AG04450 (cell line): Measurements from ENCODE around the gene TAF4B. TPM values are rescaled to one million over a fixed set of nuclear protein-coding genes. Genes with fewer than 3 reads are reported as not detected.

Experiments used
- CTCF ChIA-PET: fragments of 300-600, 350-600 bp; formaldehyde crosslinking; extraction: SDS; loops from one replicate; lab custom pipeline; 2022; ENCODE audit warnings: antibody characterized with exemption, inconsistent platforms; lab: Charles Lee
- POLR2A ChIA-PET: fragments of 350-600 bp; formaldehyde crosslinking; extraction: SDS; loops from one replicate; lab custom pipeline; 2021; ENCODE audit warnings: antibody characterized with exemption, inconsistent platforms; lab: Yijun Ruan, JAX
- DNase-seq: peaks from one replicate; pipeline ENCODE4 v3.0.0-alpha.2; 2011; ENCODE audit warnings: low read depth, low spot score
- H3K27ac ChIP-seq: one replicate; pipeline ENCODE4 v1.5.1; 2012; ENCODE audit warnings: low read depth, low read length, control low read depth
- H3K27me3 ChIP-seq: one replicate; pipeline ENCODE4 v1.6.0; 2012; ENCODE audit warnings: low read length; ENCODE audit not compliant: control insufficient read depth, insufficient read depth
- H3K4me3 ChIP-seq: 2 replicates; pipeline ENCODE4 v1.5.1; 2011; ENCODE audit warnings: mild to moderate bottlenecking, low read depth, low read length, control low read depth
- H3K9me3 ChIP-seq: 2 replicates; pipeline ENCODE4 v1.5.1; 2012; ENCODE audit warnings: low read length; ENCODE audit not compliant: control insufficient read depth, insufficient read depth
- CTCF ChIP-seq: IDR thresholded peaks from 2 replicates; pipeline ENCODE4 v1.5.1; 2011; ENCODE audit warnings: low read depth, low read length, control low read depth, inconsistent platforms
- polyA plus RNA-seq: library from polyadenylated mRNA; depleted of rRNA; stranded (reverse); fragments of >200 nt; gene quantifications from 2 replicates; pipeline ENCODE4 v1.2.3, GENCODE V29; 2011

The TAF4B gene
- polyA plus RNA-seq, 1 experiment, result 0.40 TPM

GRCh38 chr18:26407736-26408601, 181.7 kb downstream of the TAF4B start:
- no peak for TF ChIP-seq CTCF
- Histone ChIP-seq H3K27ac (no peak overlapping the region), H3K27me3 (no peaks in the 10 kb centered on the region), H3K4me3 (no peak overlapping the region), H3K9me3 (no peaks in the 10 kb centered on the region)
- no peak for DNase-seq
- ChIA-PET CTCF (interaction anchor here (1.3 to 1.7 kb wide), 2 partner anchors 24 to 241 kb away, joined by 6 read pairs; no protein-coding TSS in a partner anchor), POLR2A (no interaction called here)

GRCh38 chr18:26409091-26409490, 182.8 kb downstream of the TAF4B start:
- TF ChIP-seq CTCF, result no peak
- Histone ChIP-seq H3K9me3 (no peaks in the 10 kb centered on the region), H3K27ac (no peak overlapping the region), H3K27me3 (no peaks in the 10 kb centered on the region), H3K4me3 (no peak overlapping the region)
- CTCF ChIA-PET, result no interaction called here
- POLR2A ChIA-PET, result no interaction called here
- no peak for DNase-seq

- ChIA-PET CTCF (no interaction called here), POLR2A (no interaction called here)
- Histone ChIP-seq H3K27me3 (peaks cover 2% of the 10 kb centered on the region), H3K9me3 (no peaks in the 10 kb centered on the region), H3K27ac (no peak overlapping the region), H3K4me3 (no peak overlapping the region)
- TF ChIP-seq CTCF, result no peak
- DNase-seq, result no peak
Observed at GRCh38 chr18:26414901-26415440, 188.7 kb downstream of the TAF4B start.

- POLR2A ChIA-PET, result no interaction called here
Observed at GRCh38 chr18:26415631-26416030, 189.4 kb downstream of the TAF4B start.

More at GRCh38 chr18:26415631-26416030, 189.4 kb downstream of the TAF4B start:
- Histone ChIP-seq H3K27ac (no peak overlapping the region), H3K27me3 (peaks cover 2% of the 10 kb centered on the region), H3K9me3 (no peaks in the 10 kb centered on the region), H3K4me3 (no peak overlapping the region)
- no peak for DNase-seq
- TF ChIP-seq CTCF, result no peak
- CTCF ChIA-PET, result no interaction called here
